CD4-positive, alpha-beta T cell treated with Interferon alpha-2 for 1 hour (primary cell): ENCODE data around the gene TMEM181.
"Not testable (repeated sequence)": the region's sequence is repeated elsewhere in the genome, so short reads cannot be mapped to it uniquely, and the experiment has no call there.

ENCODE experiments used
- DNase-seq, 2 donors: peaks; one replicate each; pipeline ENCODE4 v3.0.0-alpha.2; 2020 to 2022

Gene TMEM181

DNA sequence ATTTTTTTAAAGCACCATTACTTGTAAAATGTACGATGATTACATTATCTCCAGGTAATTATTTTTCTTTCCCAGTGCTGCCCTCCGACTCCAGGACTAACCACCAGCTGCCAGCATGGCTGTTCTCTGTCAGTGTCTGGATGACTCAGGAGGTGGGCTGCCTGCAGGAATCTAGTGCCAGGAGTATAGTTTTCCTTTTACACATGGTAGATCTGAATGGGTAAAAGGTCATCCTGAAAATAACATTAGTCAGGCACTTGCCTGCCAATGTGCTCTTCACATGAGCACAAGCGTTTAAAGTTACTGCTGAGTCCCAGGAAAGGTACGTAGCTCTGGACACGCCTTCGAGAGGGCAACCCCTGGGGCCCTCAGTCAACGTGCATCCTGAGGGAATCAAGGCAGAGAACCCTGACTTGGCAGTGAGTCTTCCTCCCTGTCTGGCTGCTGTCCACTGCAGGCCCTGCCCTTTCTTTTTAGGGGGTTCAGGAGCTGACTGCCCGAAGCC, 82.3 kb downstream of the TMEM181 start:
- DNase-seq = no peak

DNA sequence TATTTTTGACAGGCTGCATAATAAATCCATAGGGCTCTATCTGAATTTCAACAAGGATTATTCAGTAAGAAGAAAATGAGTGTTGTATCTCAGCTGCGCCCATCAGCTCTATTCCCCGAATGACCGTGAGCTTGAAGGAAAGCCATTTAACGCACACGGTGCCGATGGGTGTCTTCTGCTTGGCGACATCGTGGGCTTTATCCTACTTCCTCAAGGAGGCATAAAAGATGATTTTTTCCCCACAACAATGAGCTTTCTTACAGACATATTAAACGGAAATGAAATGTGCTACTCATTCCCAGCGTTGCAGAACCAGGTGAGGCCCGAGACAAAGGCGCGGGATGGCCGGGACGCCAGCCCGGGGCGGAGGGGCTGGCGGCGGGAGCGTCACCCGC, 83.9 kb downstream of the TMEM181 start:
- DNase-seq = peak; percentile 29 to 51

- DNase-seq = peak; percentile 89 to 93
These were observed 84.6 kb downstream of the TMEM181 start, which contains the start of gene DYNLT1 for GRCh38 chr6:158644231-158645063. Gene DYNLT1 (minus strand): TSS chr6:158644743. CDS start chr6:158644708, 35 bp downstream.

- DNase-seq = no peak
These were observed 85.5 kb downstream of the TMEM181 start for GRCh38 chr6:158645064-158646022.

- no peak for DNase-seq
These were observed 86.4 kb downstream of the TMEM181 start for GRCh38 chr6:158646023-158646910.

- no peak for DNase-seq
These were observed 87.6 kb downstream of the TMEM181 start for GRCh38 chr6:158647501-158647900.

DNA sequence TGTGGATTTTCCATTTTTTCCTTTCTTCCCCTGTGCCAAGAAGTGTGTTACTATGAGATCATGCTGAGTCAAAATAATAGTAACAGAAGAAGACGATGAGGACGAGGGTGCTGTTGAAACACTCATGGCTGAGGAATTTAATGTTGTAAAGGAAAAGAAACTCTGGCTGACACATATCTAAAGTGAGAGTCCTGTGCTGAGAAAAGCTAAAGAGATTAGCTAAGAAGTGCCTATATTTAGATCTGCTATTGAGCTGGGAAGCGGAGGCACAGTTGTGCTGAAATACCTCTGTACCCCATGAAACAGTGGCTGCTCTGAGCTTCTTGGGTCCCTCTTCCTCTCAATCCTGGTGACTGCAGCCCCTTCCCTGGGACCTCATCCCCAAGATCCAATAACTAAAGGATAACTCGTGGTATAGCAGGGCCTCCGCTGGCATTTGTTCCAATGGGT, 88.8 kb downstream of the TMEM181 start:
- DNase-seq = no peak

GRCh38 chr6:158649289-158650143, 89.6 kb downstream of the TMEM181 start, which contains the start of gene SYTL3:
Gene SYTL3 (plus strand): TSS chr6:158650054. CDS start chr6:158663269, 13,215 bp downstream.
- peak; percentile 93 for DNase-seq

- DNase-seq = not testable (repeated sequence)
These were observed 92.3 kb downstream of the TMEM181 start for GRCh38 chr6:158651981-158652737.

- DNase-seq = peak; percentile 93 to 95
These were observed 93.9 kb downstream of the TMEM181 start for GRCh38 chr6:158653577-158654354.

DNA sequence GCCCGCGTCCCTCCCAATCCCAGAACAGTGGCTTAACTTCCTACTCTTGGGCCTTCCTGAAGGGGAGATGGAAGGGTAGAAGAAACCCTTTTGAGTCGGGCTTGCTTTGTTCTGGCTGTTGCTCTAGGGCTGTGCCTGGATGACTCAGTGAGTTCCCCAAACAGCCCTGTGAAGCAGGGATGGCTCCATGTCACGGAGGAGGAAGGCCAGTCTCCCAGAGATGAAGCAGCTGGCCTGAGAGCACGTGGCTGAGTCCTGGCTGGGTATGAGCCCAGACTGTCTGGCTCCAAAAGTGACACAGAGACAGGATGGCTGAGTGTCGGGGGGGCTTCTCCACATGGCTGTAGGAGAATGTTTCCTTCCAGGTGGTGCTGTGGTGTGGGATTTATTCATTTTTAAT, 94.6 kb downstream of the TMEM181 start:
- peak in 1 of 2 donors; percentile 62 for DNase-seq

DNA sequence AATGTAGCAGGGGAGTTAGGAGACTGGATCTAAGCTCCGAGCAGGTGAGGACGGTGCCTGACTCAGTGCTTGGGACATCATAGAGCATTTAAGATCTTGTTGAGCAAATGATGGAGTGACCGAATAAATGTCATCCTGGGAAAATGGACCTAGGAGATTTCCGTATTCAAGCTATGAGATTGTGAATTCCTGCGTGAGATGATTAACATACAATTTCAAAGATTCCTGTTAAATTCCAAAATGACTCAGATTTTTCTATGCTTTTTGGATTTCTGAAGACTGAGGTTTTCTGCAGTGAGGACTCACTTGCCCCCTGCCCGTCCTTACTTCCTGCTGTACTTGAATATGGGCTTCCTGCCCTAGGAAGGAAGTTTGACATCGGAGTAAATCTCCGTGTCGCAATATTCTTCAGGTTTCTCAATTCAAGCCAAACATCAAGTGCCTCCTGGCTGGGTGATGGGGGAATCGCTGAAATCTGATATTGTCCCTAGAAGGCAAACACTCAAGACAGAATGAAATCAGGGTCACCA, 95.1 kb downstream of the TMEM181 start:
- no peak for DNase-seq

- no peak for DNase-seq
These were observed 95.9 kb downstream of the TMEM181 start for GRCh38 chr6:158655569-158656450.

GRCh38 chr6:158656986-158657385, 97.1 kb downstream of the TMEM181 start:
- DNase-seq = not testable (repeated sequence)

GRCh38 chr6:158660333-158660754, 100.5 kb downstream of the TMEM181 start:
- DNase-seq = peak; percentile 61 to 65

GRCh38 chr6:158661156-158661685, 101.3 kb downstream of the TMEM181 start:
- DNase-seq = no peak

GRCh38 chr6:158662607-158662953, 102.7 kb downstream of the TMEM181 start:
- no peak for DNase-seq
